Astrocyte (in vitro differentiated cells and primary cell): ENCODE data around the gene YAF2. TPM values are rescaled to one million over a fixed set of nuclear protein-coding genes. Genes with fewer than 3 reads are reported as not detected.

Experiments used
- DNase-seq: peaks from one replicate; pipeline ENCODE4 v3.0.0-alpha.2; 2010; ENCODE audit warnings: low read depth
- FAIRE-seq: peaks from 2 replicates; lab custom pipeline; 2011; peaks lifted over from hg19 to GRCh38; lab: Jason Lieb, UNC
- H2AFZ ChIP-seq: 2 replicates; pipeline ENCODE4 v1.6.0; 2012; ENCODE audit warnings: low read depth, low read length, inconsistent platforms
- H3K27ac ChIP-seq: 2 replicates; pipeline ENCODE4 v1.5.1; 2011; ENCODE audit warnings: low read depth, low read length, inconsistent platforms
- H3K27me3 ChIP-seq: 2 replicates; pipeline ENCODE4 v1.6.0; 2011; ENCODE audit warnings: low read length, inconsistent platforms; ENCODE audit not compliant: insufficient read depth
- H3K36me3 ChIP-seq: 2 replicates; pipeline ENCODE4 v1.5.1; 2011; ENCODE audit warnings: low read length, inconsistent platforms; ENCODE audit not compliant: insufficient read depth
- H3K4me1 ChIP-seq: 2 replicates; pipeline ENCODE4 v1.5.1; 2011; ENCODE audit warnings: low read length, inconsistent platforms; ENCODE audit not compliant: insufficient read depth
- H3K4me2 ChIP-seq: 2 replicates; pipeline ENCODE4 v1.6.0; 2012; ENCODE audit warnings: low read length, inconsistent platforms
- H3K4me3 ChIP-seq: 2 replicates; pipeline ENCODE4 v1.5.1; 2011; ENCODE audit warnings: low read depth, mild to moderate bottlenecking, low read length, inconsistent platforms; ENCODE audit not compliant: insufficient read depth
- H3K79me2 ChIP-seq: 2 replicates; pipeline ENCODE4 v1.6.0; 2012; ENCODE audit warnings: mild to moderate bottlenecking, low read length, inconsistent platforms; ENCODE audit not compliant: insufficient read depth
- H3K9ac ChIP-seq: 2 replicates; pipeline ENCODE4 v1.6.0; 2012; ENCODE audit warnings: mild to moderate bottlenecking, low read length, inconsistent platforms
- H3K9me3 ChIP-seq: 2 replicates; pipeline ENCODE4 v1.5.1; 2012; ENCODE audit warnings: low read depth, mild to moderate bottlenecking, low read length, inconsistent platforms; ENCODE audit not compliant: insufficient read depth
- H4K20me1 ChIP-seq: 2 replicates; pipeline ENCODE4 v1.6.0; 2012; ENCODE audit warnings: low read length, inconsistent platforms; ENCODE audit not compliant: insufficient read depth
- H3K27ac Mint-ChIP-seq: one replicate; pipeline ENCODE4 v1.8.0; 2021; ENCODE audit warnings: mild to moderate bottlenecking, mixed read lengths; ENCODE audit not compliant: unreplicated experiment
- H3K27me3 Mint-ChIP-seq: one replicate; pipeline ENCODE4 v1.8.0; 2021; ENCODE audit warnings: low read depth, mixed read lengths; ENCODE audit not compliant: unreplicated experiment
- H3K36me3 Mint-ChIP-seq: one replicate; pipeline ENCODE4 v1.8.0; 2021; ENCODE audit warnings: low read depth, mixed read lengths; ENCODE audit not compliant: unreplicated experiment
- H3K4me1 Mint-ChIP-seq: one replicate; pipeline ENCODE4 v1.8.0; 2021; ENCODE audit warnings: low read depth, mixed read lengths; ENCODE audit not compliant: unreplicated experiment
- H3K4me3 Mint-ChIP-seq: one replicate; pipeline ENCODE4 v1.8.0; 2021; ENCODE audit warnings: mild to moderate bottlenecking, moderate library complexity, mixed read lengths; ENCODE audit not compliant: unreplicated experiment
- H3K9me3 Mint-ChIP-seq: one replicate; pipeline ENCODE4 v1.8.0; 2021; ENCODE audit warnings: mild to moderate bottlenecking, mixed read lengths; ENCODE audit not compliant: unreplicated experiment
- CTCF ChIP-seq: IDR thresholded peaks from 2 replicates; pipeline ENCODE4 v1.5.1; 2011; ENCODE audit warnings: low read depth, mild to moderate bottlenecking, inconsistent platforms, low read length, moderate library complexity; ENCODE audit not compliant: insufficient read depth
- EZH2 ChIP-seq: IDR thresholded peaks from 2 replicates; pipeline ENCODE4 v1.6.1; 2012; ENCODE audit warnings: mild to moderate bottlenecking, low read length, inconsistent platforms; ENCODE audit not compliant: insufficient read depth
- total RNA-seq: library from RNA; stranded (reverse); gene quantifications from 2 replicates; pipeline ENCODE4 v1.2.1, GENCODE V29; 2021

YAF2 gene
- total RNA-seq, 1 donor from 2014 or later: 28.6 TPM

- Histone ChIP-seq H3K36me3 (no peaks in the 10 kb centered on the region), H3K27me3 (no peaks in the 10 kb centered on the region), H3K79me2 (no peaks in the 10 kb centered on the region), H3K27ac (no peak overlapping the region), H2AFZ (no peak overlapping the region), H3K4me3 (no peak overlapping the region), H3K9ac (no peak overlapping the region), H3K4me2 (no peak overlapping the region), H3K9me3 (no peaks in the 10 kb centered on the region), H4K20me1 (no peaks in the 10 kb centered on the region), H3K4me1 (no peaks in the 10 kb centered on the region)
- DNase-seq: no peak
- Mint-ChIP-seq H3K36me3 (no peaks in the 10 kb centered on the region), H3K4me3 (no peak overlapping the region), H3K27me3 (peaks cover 7% of the 10 kb centered on the region), H3K4me1 (no peaks in the 10 kb centered on the region), H3K27ac (no peak overlapping the region), H3K9me3 (peaks cover 5% of the 10 kb centered on the region)
- TF ChIP-seq EZH2 (no peak), CTCF (no peak)
- FAIRE-seq: no peak
These were observed 37.5 kb upstream of the YAF2 start for GRCh38 chr12:42275499-42275898.

- no peak overlapping the region for H3K9ac ChIP-seq
- peaks cover 4% of the 10 kb centered on the region for H3K9me3 Mint-ChIP-seq
- no peaks in the 10 kb centered on the region for H3K4me1 Mint-ChIP-seq
- H3K27me3 Mint-ChIP-seq: peaks cover 5% of the 10 kb centered on the region
- no peak overlapping the region for H3K27ac ChIP-seq
- no peaks in the 10 kb centered on the region for H3K36me3 Mint-ChIP-seq
- TF ChIP-seq CTCF (no peak), EZH2 (no peak)
- no peak overlapping the region for H3K4me2 ChIP-seq
- H4K20me1 ChIP-seq: no peaks in the 10 kb centered on the region
- no peak overlapping the region for H3K4me3 Mint-ChIP-seq
- H3K27ac Mint-ChIP-seq: no peak overlapping the region
- no peak overlapping the region for H2AFZ ChIP-seq
- no peak for DNase-seq
- H3K36me3 ChIP-seq: no peaks in the 10 kb centered on the region
- H3K4me1 ChIP-seq: no peaks in the 10 kb centered on the region
- no peaks in the 10 kb centered on the region for H3K27me3 ChIP-seq
- H3K4me3 ChIP-seq: no peak overlapping the region
- H3K9me3 ChIP-seq: no peaks in the 10 kb centered on the region
- FAIRE-seq: no peak
- no peaks in the 10 kb centered on the region for H3K79me2 ChIP-seq
These were observed 35.7 kb upstream of the YAF2 start for GRCh38 chr12:42273706-42274105.

- no peak overlapping the region for H3K4me2 ChIP-seq
- peaks cover 2% of the 10 kb centered on the region for H3K27me3 Mint-ChIP-seq
- no peak for FAIRE-seq
These were observed 32.5 kb upstream of the YAF2 start for GRCh38 chr12:42270596-42270995.

More at GRCh38 chr12:42270596-42270995, 32.5 kb upstream of the YAF2 start:
- no peak overlapping the region for H2AFZ ChIP-seq
- no peak overlapping the region for H3K4me3 ChIP-seq
- no peaks in the 10 kb centered on the region for H3K36me3 Mint-ChIP-seq
- H3K27ac Mint-ChIP-seq: no peak overlapping the region
- no peaks in the 10 kb centered on the region for H4K20me1 ChIP-seq
- no peak for TF ChIP-seq CTCF
- TF ChIP-seq EZH2: no peak
- DNase-seq: no peak
- H3K27me3 ChIP-seq: no peaks in the 10 kb centered on the region
- no peak overlapping the region for H3K27ac ChIP-seq
- H3K79me2 ChIP-seq: no peaks in the 10 kb centered on the region
- H3K9me3 ChIP-seq: no peaks in the 10 kb centered on the region
- no peaks in the 10 kb centered on the region for H3K4me1 ChIP-seq
- no peaks in the 10 kb centered on the region for H3K36me3 ChIP-seq
- H3K4me3 Mint-ChIP-seq: no peak overlapping the region
- no peaks in the 10 kb centered on the region for H3K4me1 Mint-ChIP-seq
- no peak overlapping the region for H3K9ac ChIP-seq
- peaks cover 3% of the 10 kb centered on the region for H3K9me3 Mint-ChIP-seq
